RWPE2 (cell line): ENCODE results near the gene NDUFA13.

ENCODE experiments used
- ATAC-seq: fragments of 200-7000 bp; cut with Tn5 transposase; 3 replicates; pipeline ENCODE4 v1.9.1; 2021; ENCODE audit warnings: low read depth
- DNase-seq: peaks from one replicate; pipeline ENCODE4 v3.0.0-alpha.2; 2020; ENCODE audit warnings: low spot score
- H3K27ac ChIP-seq: fragments of 450-650 bp; 2 replicates; pipeline ENCODE4 v1.5.1; 2017; ENCODE audit warnings: mild to moderate bottlenecking; ENCODE audit not compliant: poor library complexity, severe bottlenecking
- H3K27me3 ChIP-seq: fragments of 250-450 bp; sonication (Bioruptor Pico); 2 replicates; pipeline ENCODE4 v1.5.1; 2021; ENCODE audit warnings: mild to moderate bottlenecking, moderate library complexity; ENCODE audit not compliant: insufficient read depth, poor library complexity, severe bottlenecking
- H3K36me3 ChIP-seq: fragments of 250-450 bp; sonication (Bioruptor Pico); 2 replicates; pipeline ENCODE4 v1.5.1; 2020; ENCODE audit warnings: low read depth, mild to moderate bottlenecking, moderate library complexity
- H3K4me1 ChIP-seq: fragments of 250-450 bp; sonication (Bioruptor Pico); 2 replicates; pipeline ENCODE4 v1.5.1; 2021; ENCODE audit warnings: mild to moderate bottlenecking, moderate library complexity; ENCODE audit not compliant: insufficient read depth, poor library complexity, severe bottlenecking
- H3K4me3 ChIP-seq: fragments of 250-450 bp; sonication (Bioruptor Pico); 2 replicates; pipeline ENCODE4 v1.5.1; 2021; ENCODE audit warnings: mild to moderate bottlenecking, moderate library complexity; ENCODE audit not compliant: severe bottlenecking
- H3K9me3 ChIP-seq: fragments of 250-450 bp; sonication (Bioruptor Pico); 2 replicates; pipeline ENCODE4 v1.5.1; 2021; ENCODE audit warnings: mild to moderate bottlenecking, moderate library complexity; ENCODE audit not compliant: severe bottlenecking
- TF ChIP-seq, protein P1 (sequence below): fragments of 450-650 bp; IDR thresholded peaks from one replicate; pipeline ENCODE4 v1.5.1; 2017; ENCODE audit warnings: mild to moderate bottlenecking, moderate library complexity; ENCODE audit not compliant: poor library complexity, severe bottlenecking

Gene NDUFA13

DNA sequence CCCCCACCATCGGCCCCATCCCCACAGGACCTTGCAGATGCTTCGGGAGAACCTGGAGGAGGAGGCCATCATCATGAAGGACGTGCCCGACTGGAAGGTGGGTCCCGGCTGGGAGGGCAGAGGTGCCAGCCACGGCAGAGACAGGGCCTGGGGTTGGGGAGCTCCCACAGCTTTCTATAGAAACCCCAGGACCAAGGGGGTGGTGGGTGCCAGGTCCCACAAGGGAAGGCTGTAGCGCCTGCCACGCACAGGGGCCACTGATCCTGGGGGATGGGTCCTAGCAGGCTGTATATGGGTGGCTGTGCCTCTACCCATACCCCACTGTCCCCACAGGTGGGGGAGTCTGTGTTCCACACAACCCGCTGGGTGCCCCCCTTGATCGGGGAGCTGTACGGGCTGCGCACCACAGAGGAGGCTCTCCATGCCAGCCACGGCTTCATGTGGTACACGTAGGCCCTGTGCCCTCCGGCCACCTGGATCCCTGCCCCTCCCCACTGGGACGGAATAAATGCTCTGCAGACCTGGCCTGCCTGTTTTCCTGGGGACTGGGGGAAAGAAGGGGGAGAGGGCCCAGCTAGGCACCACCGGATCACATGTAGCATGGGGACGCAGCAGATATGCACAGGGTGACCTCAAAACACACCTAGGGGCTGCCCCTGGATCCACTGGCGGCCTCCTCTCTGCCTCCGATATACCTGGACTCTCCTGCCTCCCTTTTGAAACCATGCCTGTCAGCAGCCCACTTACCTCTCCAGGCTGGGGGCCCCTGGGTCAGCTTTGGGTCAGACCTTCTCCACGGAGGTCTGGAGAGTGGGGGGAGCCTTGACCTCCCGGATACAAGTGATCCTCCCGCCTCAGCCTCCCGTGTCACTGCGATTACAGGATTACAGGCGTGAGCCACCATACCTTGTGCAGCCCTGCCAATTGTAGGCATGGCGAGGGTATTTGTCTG is 11.9 kb downstream of the NDUFA13 start:
- TF ChIP-seq, protein P1, sequence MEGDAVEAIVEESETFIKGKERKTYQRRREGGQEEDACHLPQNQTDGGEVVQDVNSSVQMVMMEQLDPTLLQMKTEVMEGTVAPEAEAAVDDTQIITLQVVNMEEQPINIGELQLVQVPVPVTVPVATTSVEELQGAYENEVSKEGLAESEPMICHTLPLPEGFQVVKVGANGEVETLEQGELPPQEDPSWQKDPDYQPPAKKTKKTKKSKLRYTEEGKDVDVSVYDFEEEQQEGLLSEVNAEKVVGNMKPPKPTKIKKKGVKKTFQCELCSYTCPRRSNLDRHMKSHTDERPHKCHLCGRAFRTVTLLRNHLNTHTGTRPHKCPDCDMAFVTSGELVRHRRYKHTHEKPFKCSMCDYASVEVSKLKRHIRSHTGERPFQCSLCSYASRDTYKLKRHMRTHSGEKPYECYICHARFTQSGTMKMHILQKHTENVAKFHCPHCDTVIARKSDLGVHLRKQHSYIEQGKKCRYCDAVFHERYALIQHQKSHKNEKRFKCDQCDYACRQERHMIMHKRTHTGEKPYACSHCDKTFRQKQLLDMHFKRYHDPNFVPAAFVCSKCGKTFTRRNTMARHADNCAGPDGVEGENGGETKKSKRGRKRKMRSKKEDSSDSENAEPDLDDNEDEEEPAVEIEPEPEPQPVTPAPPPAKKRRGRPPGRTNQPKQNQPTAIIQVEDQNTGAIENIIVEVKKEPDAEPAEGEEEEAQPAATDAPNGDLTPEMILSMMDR, result no peak
- H3K4me3 ChIP-seq, result no peak overlapping the region
- no peaks in the 10 kb centered on the region for H3K9me3 ChIP-seq
- ATAC-seq (no peak), DNase-seq (peak; percentile 52)
- H3K27me3 ChIP-seq, result no peaks in the 10 kb centered on the region
- H3K4me1 ChIP-seq, result no peaks in the 10 kb centered on the region
- H3K36me3 ChIP-seq, result peaks cover 15% of the 10 kb centered on the region
- no peak overlapping the region for H3K27ac ChIP-seq

DNA sequence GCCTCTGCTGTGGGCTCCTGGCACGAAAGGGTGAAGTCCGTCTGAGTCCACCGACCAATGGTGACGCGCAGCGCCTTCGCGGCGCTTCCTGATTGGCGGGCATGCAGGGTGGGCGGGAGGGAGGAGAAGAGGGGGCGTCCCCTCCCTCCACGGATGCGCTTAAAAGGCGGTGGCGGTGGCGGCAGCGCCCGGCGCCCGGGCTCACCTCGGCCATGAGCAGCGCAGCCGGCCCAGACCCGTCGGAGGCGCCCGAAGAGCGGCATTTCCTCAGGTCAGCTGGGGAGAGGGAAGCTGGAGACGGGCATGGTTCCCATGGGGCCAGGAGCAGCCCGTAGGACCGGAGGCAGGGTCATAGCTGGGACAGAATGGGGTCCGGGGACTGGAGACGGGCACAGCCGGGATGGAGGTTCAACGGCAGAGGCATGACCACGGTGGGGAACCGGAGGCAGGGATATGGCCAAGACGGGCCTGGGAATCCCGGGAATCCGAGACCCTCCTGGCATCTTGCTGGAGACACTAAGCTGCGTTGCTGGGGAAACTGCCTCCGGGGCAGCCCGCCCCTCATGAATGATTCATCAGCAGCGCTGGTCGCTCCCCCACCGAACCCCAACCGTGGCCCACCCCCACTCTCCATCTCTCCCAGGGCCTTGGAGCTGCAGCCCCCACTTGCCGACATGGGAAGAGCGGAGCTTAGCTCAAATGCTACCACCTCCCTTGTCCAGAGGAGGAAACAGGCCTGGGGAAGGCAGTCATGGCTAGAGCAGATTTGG is 12.9 kb downstream of the NDUFA13 start, which contains the start of gene YJEFN3:
Gene YJEFN3, plus strand, starts transcription at position 191 of the 770 bp plus-strand sequence. Its CDS starts 22 bp downstream, at position 213.
- ATAC-seq, result no peak
- DNase-seq, result peak; percentile 59

DNA sequence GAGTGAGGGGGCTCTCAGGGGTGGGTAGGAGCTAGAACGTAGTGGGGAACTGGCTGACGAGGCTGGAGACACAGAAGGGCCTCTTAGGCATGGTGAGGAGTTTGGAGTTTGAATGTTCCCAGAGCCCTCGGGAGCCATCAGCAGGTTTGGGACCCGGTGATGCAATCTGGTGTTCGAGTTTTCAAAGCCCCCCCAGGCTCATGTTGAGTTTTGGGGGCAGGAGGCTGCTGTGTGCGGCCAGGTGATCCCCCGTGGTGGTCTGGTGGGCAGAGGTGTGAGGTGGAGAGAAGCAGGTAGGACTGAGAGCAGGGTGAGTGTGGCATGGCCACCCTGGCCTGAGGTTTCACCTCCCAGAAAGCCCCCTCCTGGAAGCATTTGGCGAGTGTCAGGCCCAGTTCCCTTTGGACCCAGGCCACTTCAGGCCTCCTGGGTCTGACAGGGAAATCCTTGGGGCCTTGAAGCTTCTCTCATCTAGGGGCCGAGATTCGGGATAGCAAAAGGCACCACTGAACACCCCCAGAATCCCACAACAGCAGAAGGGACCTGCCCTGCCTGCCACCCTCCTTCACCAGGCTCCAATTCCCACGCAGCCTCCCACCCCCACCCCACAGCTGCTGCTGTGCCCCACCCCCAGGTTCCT is 13.9 kb downstream of the NDUFA13 start:
- Histone ChIP-seq H3K27ac (no peak overlapping the region), H3K27me3 (no peaks in the 10 kb centered on the region), H3K9me3 (no peaks in the 10 kb centered on the region), H3K4me1 (no peaks in the 10 kb centered on the region), H3K36me3 (peaks cover 13% of the 10 kb centered on the region), H3K4me3 (no peak overlapping the region)
- TF ChIP-seq, protein P1, result no peak
- ATAC-seq (no peak), DNase-seq (no peak)

More for the DNA sequence above, 12.9 kb downstream of the NDUFA13 start, which contains the start of gene YJEFN3:
- TF ChIP-seq, protein P1, result no peak
- Histone ChIP-seq H3K4me1 (no peaks in the 10 kb centered on the region), H3K4me3 (no peak within 1 kb of the TSS), H3K36me3 (peaks cover 13% of the 10 kb centered on the region), H3K27ac (no peak within 1 kb of the TSS), H3K27me3 (no peaks in the 10 kb centered on the region), H3K9me3 (no peaks in the 10 kb centered on the region)

DNA sequence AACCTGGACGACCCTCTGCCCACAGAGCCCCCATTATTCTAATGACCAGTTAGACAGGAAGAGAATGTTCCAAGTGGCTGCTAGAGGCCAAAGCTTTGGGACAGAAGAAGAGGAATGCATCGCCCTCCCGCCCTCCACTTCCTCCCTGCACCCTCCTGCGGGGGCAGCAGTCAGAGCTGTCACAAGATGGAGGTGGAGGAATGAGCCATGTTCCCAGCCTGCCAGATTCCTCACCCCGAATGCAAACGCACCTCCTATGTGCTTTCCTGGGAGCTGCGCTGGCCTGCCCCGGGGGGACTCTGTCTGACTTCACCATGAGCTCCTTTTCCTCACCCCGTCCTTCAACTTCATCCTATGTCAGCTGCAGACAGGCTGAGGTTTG is 14.4 kb downstream of the NDUFA13 start:
- no peaks in the 10 kb centered on the region for H3K27me3 ChIP-seq
- no peak overlapping the region for H3K4me3 ChIP-seq
- ATAC-seq (no peak), DNase-seq (no peak)
- H3K27ac ChIP-seq, result no peak overlapping the region
- peaks cover 13% of the 10 kb centered on the region for H3K36me3 ChIP-seq
- H3K9me3 ChIP-seq, result no peaks in the 10 kb centered on the region
- H3K4me1 ChIP-seq, result no peaks in the 10 kb centered on the region
- TF ChIP-seq, protein P1, result no peak
